Measurements from ENCODE around the gene EMC6. TPM values are rescaled to one million over a fixed set of nuclear protein-coding genes. Genes with fewer than 3 reads are reported as not detected.

The EMC6 gene
- total RNA-seq, 1 experiment from 2014 or later: 72.2 TPM

DNA sequence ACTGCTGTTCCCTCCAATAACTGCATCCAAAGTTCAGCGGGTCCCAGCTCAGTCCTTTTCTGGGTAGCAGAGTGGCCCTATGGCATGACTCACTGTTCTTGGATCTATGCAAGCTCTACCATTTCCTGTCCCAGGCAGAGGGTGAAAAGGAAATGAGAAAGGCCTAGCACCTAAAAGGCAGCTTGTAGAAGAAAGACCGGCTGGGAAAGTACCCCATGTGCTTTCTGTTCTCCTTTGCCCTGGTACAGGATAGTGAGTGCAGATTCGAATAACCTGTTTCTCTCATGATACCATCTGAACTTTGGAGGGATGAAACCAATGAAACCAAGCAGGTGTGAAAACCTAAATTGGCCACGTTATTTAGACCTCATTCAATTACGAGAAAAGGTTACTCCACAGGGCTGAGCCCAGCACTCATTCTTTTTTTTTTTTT, 42.4 kb downstream of the EMC6 start:
- Histone ChIP-seq H3K18ac (ENCODE audit: insufficient read length, low read depth, low read length) (no peak overlapping the region), H3K56ac (ENCODE audit: insufficient read length, low read depth, low read length) (no peak overlapping the region), H2BK12ac (ENCODE audit: insufficient read length, low read depth, low read length) (no peak overlapping the region), H2BK20ac (ENCODE audit: low read depth, low read length, poor library complexity, severe bottlenecking) (no peak overlapping the region), H3K27me3 (ENCODE audit: insufficient read depth, low read length) (no peaks in the 10 kb centered on the region), H2BK120ac (ENCODE audit: low read depth, low read length, poor library complexity, severe bottlenecking) (no peak overlapping the region), H3K4me1 (ENCODE audit: insufficient read depth, low read length) (no peaks in the 10 kb centered on the region), H2BK5ac (ENCODE audit: insufficient read length, low read length) (no peak overlapping the region), H3K4ac (ENCODE audit: low read depth, low read length) (no peak overlapping the region), H3T11ph (ENCODE audit: low read length) (no peak overlapping the region), H3K4me2 (ENCODE audit: insufficient read depth, insufficient read length, low read length) (no peak overlapping the region), H3K9me3 (ENCODE audit: control insufficient read depth, low read depth, low read length) (no peaks in the 10 kb centered on the region), H4K20me1 (ENCODE audit: control insufficient read depth, insufficient read depth, insufficient read length) (no peaks in the 10 kb centered on the region), H3K23me2 (ENCODE audit: insufficient read length, low read depth, low read length, poor library complexity, severe bottlenecking) (no peaks in the 10 kb centered on the region), H2AFZ (ENCODE audit: low read length) (no peak overlapping the region), H3K23ac (ENCODE audit: insufficient read length, low read depth, low read length) (no peak overlapping the region), H2AK5ac (ENCODE audit: insufficient read length, low read length) (no peak overlapping the region), H4K91ac (ENCODE audit: insufficient read length, low read depth, low read length) (no peak overlapping the region), H3K79me1 (ENCODE audit: insufficient read depth, low read depth, low read length, poor library complexity, severe bottlenecking) (no peaks in the 10 kb centered on the region), H4K8ac (replicated peaks; ENCODE audit: insufficient read length, low read depth, low read length) (no peak overlapping the region), H3K79me2 (ENCODE audit: insufficient read depth, low read length) (no peaks in the 10 kb centered on the region), H3K14ac (ENCODE audit: insufficient read depth, low read length) (no peak overlapping the region), H2BK15ac (ENCODE audit: low read depth, low read length) (no peak overlapping the region), H4K5ac (ENCODE audit: insufficient read length, low read depth, low read length) (no peak overlapping the region), H3K9ac (ENCODE audit: extremely low read depth, insufficient read length, low read length) (no peak overlapping the region), H3K27ac (ENCODE audit: insufficient read length, low read depth, low read length) (no peak overlapping the region)
- peaks cover 2 to 28% (median 18%) of the 10 kb centered on the region in 3 experiments; a peak in 6 of 7 replicates for H3K36me3 Mint-ChIP-seq (ENCODE audit: insufficient read depth in 1 of 3, low read depth in 3 of 3)
- peak; percentile 54 for DNase-seq
- peaks cover 3 to 5% of the 10 kb centered on the region in 2 experiments; a peak in 2 of 4 replicates for H3K4me1 Mint-ChIP-seq
- H3K27me3 Mint-ChIP-seq (ENCODE audit: low read depth): no peaks in the 10 kb centered on the region
- H3K9me3 Mint-ChIP-seq: no peaks in the 10 kb centered on the region
- no CpG with 5 or more reads among the region's 5 CpGs for WGBS (ENCODE audit: extremely low coverage, insufficient read length, low lambda C conversion rate)
- no peak overlapping the region for H3K4me3 Mint-ChIP-seq
- H3K27ac Mint-ChIP-seq: peak overlapping the region in 1 of 3 experiments; percentile 57; a peak in 2 of 7 replicates
- no peak for TF ChIP-seq CTCF (conservative IDR thresholded peaks at IDR 0.05)
